DND-41 (cell line): ENCODE measurements around the gene SLC15A2.

Source experiments
- ATAC-seq: fragments of 200-7000 bp; cut with Tn5 transposase; 3 replicates; pipeline ENCODE4 v1.9.1; 2021; ENCODE audit warnings: low read depth; ENCODE audit not compliant: insufficient read depth
- DNase-seq: peaks from one replicate; pipeline ENCODE4 v3.0.0-alpha.2; 2020
- H2AFZ ChIP-seq: 2 replicates; pipeline ENCODE4 v1.6.0; 2012; ENCODE audit warnings: low read depth, low read length
- H3K27ac ChIP-seq: 2 replicates; pipeline ENCODE4 v1.5.1; 2012; ENCODE audit warnings: low read length, inconsistent platforms
- H3K27me3 ChIP-seq: fragments of 200-600 bp; sonication (generic); 2 replicates; pipeline ENCODE4 v1.6.0; 2012; ENCODE audit warnings: low read length, mild to moderate bottlenecking, inconsistent platforms; ENCODE audit not compliant: insufficient read depth, poor library complexity
- H3K36me3 ChIP-seq: 2 replicates; pipeline ENCODE4 v1.5.1; 2012; ENCODE audit warnings: low read length, inconsistent platforms; ENCODE audit not compliant: insufficient read depth
- H3K4me1 ChIP-seq: 2 replicates; pipeline ENCODE4 v1.5.1; 2012; ENCODE audit warnings: mild to moderate bottlenecking, low read length; ENCODE audit not compliant: insufficient read depth
- H3K4me2 ChIP-seq: 2 replicates; pipeline ENCODE4 v1.6.0; 2012; ENCODE audit warnings: mild to moderate bottlenecking, moderate library complexity, low read length, inconsistent platforms; ENCODE audit not compliant: insufficient read depth
- H3K4me3 ChIP-seq, 2 experiments: fragments of 200-600 bp in 1 of 2; shearing (Covaris generic) in 1 of 2; 2 replicates each; pipeline ENCODE4 v1.5.1; 2012 to 2016; ENCODE audit warnings: inconsistent platforms in 2 of 2, low read length in 2 of 2, mild to moderate bottlenecking in 2 of 2, low read depth in 1 of 2, moderate library complexity in 1 of 2
- H3K79me2 ChIP-seq: 2 replicates; pipeline ENCODE4 v1.6.0; 2012; ENCODE audit warnings: low read length, inconsistent platforms; ENCODE audit not compliant: insufficient read depth
- H3K9ac ChIP-seq: 2 replicates; pipeline ENCODE4 v1.6.0; 2012; ENCODE audit warnings: low read depth, mild to moderate bottlenecking, inconsistent platforms, low read length, moderate library complexity
- H3K9me3 ChIP-seq: 2 replicates; pipeline ENCODE4 v1.5.1; 2012; ENCODE audit warnings: low read length, moderate library complexity, mild to moderate bottlenecking, inconsistent platforms; ENCODE audit not compliant: insufficient read depth, severe bottlenecking
- H4K20me1 ChIP-seq: 2 replicates; pipeline ENCODE4 v1.6.0; 2012; ENCODE audit warnings: low read length; ENCODE audit not compliant: insufficient read depth
- EZH2 ChIP-seq: IDR thresholded peaks from 3 replicates; pipeline ENCODE4 v1.6.1; 2012; ENCODE audit warnings: borderline replicate concordance, low read depth, mild to moderate bottlenecking, moderate library complexity, low read length, inconsistent platforms; ENCODE audit not compliant: severe bottlenecking
- TF ChIP-seq, protein P1 (sequence below): IDR thresholded peaks from 2 replicates; pipeline ENCODE4 v1.5.1; 2012; ENCODE audit warnings: borderline replicate concordance, low read length, moderate library complexity, mild to moderate bottlenecking; ENCODE audit not compliant: poor library complexity, severe bottlenecking; ENCODE audit errors: extremely low read depth

SLC15A2 gene

GRCh38 chr3:121883507-121883906 is 10.7 kb upstream of the SLC15A2 start:
- Histone ChIP-seq H3K4me1 (no peaks in the 10 kb centered on the region), H3K27me3 (no peaks in the 10 kb centered on the region), H3K4me3 (no peak overlapping the region), H3K9me3 (no peaks in the 10 kb centered on the region), H3K36me3 (no peaks in the 10 kb centered on the region), H2AFZ (no peak overlapping the region), H3K27ac (no peak overlapping the region), H3K9ac (no peak overlapping the region), H4K20me1 (no peaks in the 10 kb centered on the region), H3K79me2 (no peaks in the 10 kb centered on the region), H3K4me2 (no peak overlapping the region)
- DNase-seq (no peak), ATAC-seq (no peak)
- TF ChIP-seq, protein P1, sequence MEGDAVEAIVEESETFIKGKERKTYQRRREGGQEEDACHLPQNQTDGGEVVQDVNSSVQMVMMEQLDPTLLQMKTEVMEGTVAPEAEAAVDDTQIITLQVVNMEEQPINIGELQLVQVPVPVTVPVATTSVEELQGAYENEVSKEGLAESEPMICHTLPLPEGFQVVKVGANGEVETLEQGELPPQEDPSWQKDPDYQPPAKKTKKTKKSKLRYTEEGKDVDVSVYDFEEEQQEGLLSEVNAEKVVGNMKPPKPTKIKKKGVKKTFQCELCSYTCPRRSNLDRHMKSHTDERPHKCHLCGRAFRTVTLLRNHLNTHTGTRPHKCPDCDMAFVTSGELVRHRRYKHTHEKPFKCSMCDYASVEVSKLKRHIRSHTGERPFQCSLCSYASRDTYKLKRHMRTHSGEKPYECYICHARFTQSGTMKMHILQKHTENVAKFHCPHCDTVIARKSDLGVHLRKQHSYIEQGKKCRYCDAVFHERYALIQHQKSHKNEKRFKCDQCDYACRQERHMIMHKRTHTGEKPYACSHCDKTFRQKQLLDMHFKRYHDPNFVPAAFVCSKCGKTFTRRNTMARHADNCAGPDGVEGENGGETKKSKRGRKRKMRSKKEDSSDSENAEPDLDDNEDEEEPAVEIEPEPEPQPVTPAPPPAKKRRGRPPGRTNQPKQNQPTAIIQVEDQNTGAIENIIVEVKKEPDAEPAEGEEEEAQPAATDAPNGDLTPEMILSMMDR: peak; percentile 49
- no peak for TF ChIP-seq EZH2

DNA sequence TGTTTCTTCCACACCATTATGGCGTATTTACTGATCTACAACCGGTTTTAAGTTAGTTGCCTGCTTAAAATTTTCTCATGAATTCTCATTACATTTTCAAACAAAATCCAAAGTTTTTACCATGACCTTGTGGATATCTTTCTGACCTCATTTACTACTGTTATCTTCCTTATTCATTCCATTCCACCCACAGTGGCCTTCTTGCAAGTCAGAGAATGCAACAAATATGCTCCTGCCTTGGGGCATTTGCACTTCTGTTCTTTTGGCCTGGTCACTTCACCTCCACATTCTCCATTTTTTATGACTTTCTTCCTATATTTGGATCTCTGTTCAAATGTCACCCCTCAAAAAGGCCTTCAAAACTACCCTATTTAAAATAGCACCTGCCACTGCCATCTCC is 8.8 kb upstream of the SLC15A2 start:
- Histone ChIP-seq H3K36me3 (no peaks in the 10 kb centered on the region), H3K79me2 (no peaks in the 10 kb centered on the region), H2AFZ (no peak overlapping the region), H3K27me3 (no peaks in the 10 kb centered on the region), H3K4me3 (no peak overlapping the region), H3K27ac (no peak overlapping the region), H3K4me1 (no peaks in the 10 kb centered on the region), H3K9ac (no peak overlapping the region), H3K4me2 (no peak overlapping the region), H4K20me1 (no peaks in the 10 kb centered on the region), H3K9me3 (no peaks in the 10 kb centered on the region)
- TF ChIP-seq, protein P1: no peak
- no peak for TF ChIP-seq EZH2
- no peak for ATAC-seq
- DNase-seq: no peak

- H3K79me2 ChIP-seq: no peaks in the 10 kb centered on the region
Measured at GRCh38 chr3:121895121-121895520, 920 bp downstream of the SLC15A2 start.

More at GRCh38 chr3:121895121-121895520, 920 bp downstream of the SLC15A2 start:
- no peak overlapping the region for H3K27ac ChIP-seq
- no peaks in the 10 kb centered on the region for H4K20me1 ChIP-seq
- no peaks in the 10 kb centered on the region for H3K9me3 ChIP-seq
- no peaks in the 10 kb centered on the region for H3K4me1 ChIP-seq
- H3K27me3 ChIP-seq: no peaks in the 10 kb centered on the region
- H3K9ac ChIP-seq: no peak overlapping the region
- no peak overlapping the region for H3K4me3 ChIP-seq
- H3K36me3 ChIP-seq: no peaks in the 10 kb centered on the region
- H3K4me2 ChIP-seq: no peak overlapping the region
- no peak overlapping the region for H2AFZ ChIP-seq
- no peak for TF ChIP-seq EZH2
- TF ChIP-seq, protein P1: no peak
- DNase-seq (no peak), ATAC-seq (no peak)
